ENCODE data around the gene SIDT1. TPM values are rescaled to one million over a fixed set of nuclear protein-coding genes. Genes with fewer than 3 reads are reported as not detected.

The SIDT1 gene
- total RNA-seq, 3 donors from 2014 or later (not counting 1 experiment from before 2014, with no cell fraction given), result 86.9 to 136 (median 101) TPM

DNA sequence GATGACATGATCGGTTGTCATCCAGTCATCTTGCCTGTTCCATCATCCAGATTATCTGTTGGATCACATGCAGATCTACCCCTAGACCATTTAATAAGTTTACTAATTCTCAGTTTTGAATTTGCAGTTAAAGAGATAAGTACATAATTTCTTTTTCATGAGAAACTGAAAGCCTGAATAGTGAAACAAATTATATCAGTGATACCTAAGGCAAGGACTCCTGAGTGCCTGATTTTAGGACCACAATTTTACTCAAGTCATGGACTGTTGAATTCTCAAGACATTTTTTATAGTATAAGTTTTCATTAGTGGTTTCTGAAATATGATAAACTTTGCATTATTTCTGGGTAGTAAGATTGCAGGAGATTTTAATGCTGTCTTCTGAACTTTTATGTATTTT is 13.2 kb downstream of the SIDT1 start:
- peaks cover 3% of the 10 kb centered on the region for H3K9me3 ChIP-seq (ENCODE audit: control insufficient read depth, insufficient read depth, low read length)
- H3K4me3 ChIP-seq (ENCODE audit: low read length), result no peak overlapping the region
- no peak overlapping the region for H3K27ac ChIP-seq (ENCODE audit: low read length)
- WGBS (ENCODE audit: insufficient coverage), result 100% methylated on average over 1 of the region's 1 CpG
- no peaks in the 10 kb centered on the region for H3K27me3 ChIP-seq (ENCODE audit: control insufficient read depth, insufficient read depth, low read length)
- H3K9me3 Mint-ChIP-seq, result no peaks in the 10 kb centered on the region
- H3K4me1 Mint-ChIP-seq, result peaks cover 54 to 60% of the 10 kb centered on the region in 2 donors
- H3K27ac Mint-ChIP-seq, result peak overlapping the region; percentile 78 to 79
- DNase-seq (no peak), ATAC-seq (no peak)
- no peaks in the 10 kb centered on the region for H3K4me1 ChIP-seq (ENCODE audit: control insufficient read depth, insufficient read depth, low read length)
- H3K4me3 Mint-ChIP-seq, result no peak overlapping the region
- no peaks in the 10 kb centered on the region for H3K27me3 Mint-ChIP-seq (ENCODE audit: low read depth in 2 of 2)
- H3K36me3 ChIP-seq (ENCODE audit: control insufficient read depth, insufficient read depth, low read length), result peaks cover 17% of the 10 kb centered on the region
- no peak for TF ChIP-seq CTCF (IDR thresholded peaks at IDR 0.05)
- peaks cover 14% of the 10 kb centered on the region for H3K36me3 Mint-ChIP-seq
- intact Hi-C loops (cut with micrococcal nuclease), result no loop called here

DNA sequence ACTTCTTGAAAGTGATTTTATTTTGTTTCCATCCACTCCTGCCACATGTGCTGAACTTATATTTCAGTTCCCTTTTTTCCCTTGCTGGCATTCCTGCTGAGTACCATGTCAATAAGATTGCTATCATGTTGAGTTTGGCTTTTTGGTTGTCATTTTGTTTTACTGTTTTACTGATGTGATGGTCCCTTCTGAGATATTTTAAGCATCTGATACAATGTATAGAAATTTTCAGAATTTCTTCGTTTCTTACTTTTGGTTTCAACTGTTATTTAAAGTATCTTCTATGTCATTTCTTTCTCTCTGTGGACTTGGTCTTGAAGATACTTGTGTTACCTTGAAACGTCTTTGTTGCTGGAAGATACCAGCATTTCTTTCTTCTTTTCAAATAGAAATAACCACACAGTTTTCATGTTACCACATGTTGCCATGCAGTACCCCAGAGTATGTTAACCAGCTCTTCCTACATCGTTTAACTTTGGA is 14.1 kb downstream of the SIDT1 start:
- Mint-ChIP-seq H3K9me3 (no peaks in the 10 kb centered on the region), H3K4me1 (peaks cover 52 to 59% of the 10 kb centered on the region in 2 donors), H3K27me3 (ENCODE audit: low read depth in 2 of 2) (no peaks in the 10 kb centered on the region), H3K4me3 (no peak overlapping the region), H3K27ac (peak overlapping the region; percentile 78 to 79), H3K36me3 (peaks cover 14% of the 10 kb centered on the region)
- TF ChIP-seq CTCF (IDR thresholded peaks at IDR 0.05), result no peak
- H3K27me3 ChIP-seq (ENCODE audit: control insufficient read depth, insufficient read depth, low read length), result no peaks in the 10 kb centered on the region
- peaks cover 16% of the 10 kb centered on the region for H3K36me3 ChIP-seq (ENCODE audit: control insufficient read depth, insufficient read depth, low read length)
- 64% methylated on average over 2 of the region's 3 CpGs for WGBS (ENCODE audit: insufficient coverage)
- ATAC-seq (no peak), DNase-seq (no peak)
- H3K4me1 ChIP-seq (ENCODE audit: control insufficient read depth, insufficient read depth, low read length), result no peaks in the 10 kb centered on the region
- no peak overlapping the region for H3K27ac ChIP-seq (ENCODE audit: low read length)
- no peak overlapping the region for H3K4me3 ChIP-seq (ENCODE audit: low read length)
- intact Hi-C loops (cut with micrococcal nuclease), result no loop called here
- H3K9me3 ChIP-seq (ENCODE audit: control insufficient read depth, insufficient read depth, low read length), result no peaks in the 10 kb centered on the region

DNA sequence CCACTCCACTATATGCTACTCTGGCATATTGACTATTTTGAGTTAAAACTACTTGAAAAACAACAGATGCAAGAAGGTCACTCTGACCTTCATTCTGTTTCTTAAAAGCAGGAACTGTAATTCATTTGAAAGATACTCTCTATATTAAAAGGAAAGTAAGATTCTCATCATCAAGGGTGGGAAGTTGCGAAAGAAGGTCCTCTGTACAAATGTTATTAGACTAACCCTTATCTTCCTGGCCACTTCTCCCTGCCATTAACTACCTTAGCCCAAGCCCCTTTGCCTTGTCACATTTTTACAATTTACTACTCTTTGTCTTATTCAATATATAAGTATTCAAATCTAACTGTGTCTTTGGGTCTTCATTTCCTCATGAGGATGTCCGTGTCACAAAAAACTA is 16.1 kb downstream of the SIDT1 start:
- DNase-seq, result no peak
- no peaks in the 10 kb centered on the region for H3K9me3 ChIP-seq (ENCODE audit: control insufficient read depth, insufficient read depth, low read length)
- intact Hi-C loops (cut with micrococcal nuclease), result no loop called here
- peaks cover 15% of the 10 kb centered on the region for H3K36me3 ChIP-seq (ENCODE audit: control insufficient read depth, insufficient read depth, low read length)
- ATAC-seq, result no peak
- H3K9me3 Mint-ChIP-seq, result no peaks in the 10 kb centered on the region
- H3K27ac Mint-ChIP-seq, result peak overlapping the region; percentile 23 to 61
- WGBS (ENCODE audit: insufficient coverage), result 90% methylated on average over 2 of the region's 2 CpGs
- no peak overlapping the region for H3K4me3 ChIP-seq (ENCODE audit: low read length)
- peaks cover 62 to 63% of the 10 kb centered on the region in 2 donors for H3K4me1 Mint-ChIP-seq
- H3K27ac ChIP-seq (ENCODE audit: low read length), result no peak overlapping the region
- H3K27me3 ChIP-seq (ENCODE audit: control insufficient read depth, insufficient read depth, low read length), result no peaks in the 10 kb centered on the region
- TF ChIP-seq CTCF (IDR thresholded peaks at IDR 0.05), result no peak
- H3K4me1 ChIP-seq (ENCODE audit: control insufficient read depth, insufficient read depth, low read length), result no peaks in the 10 kb centered on the region
- peak overlapping the region; percentile 18 for H3K4me3 Mint-ChIP-seq
- peaks cover 4% of the 10 kb centered on the region for H3K36me3 Mint-ChIP-seq
- no peaks in the 10 kb centered on the region for H3K27me3 Mint-ChIP-seq (ENCODE audit: low read depth in 2 of 2)

DNA sequence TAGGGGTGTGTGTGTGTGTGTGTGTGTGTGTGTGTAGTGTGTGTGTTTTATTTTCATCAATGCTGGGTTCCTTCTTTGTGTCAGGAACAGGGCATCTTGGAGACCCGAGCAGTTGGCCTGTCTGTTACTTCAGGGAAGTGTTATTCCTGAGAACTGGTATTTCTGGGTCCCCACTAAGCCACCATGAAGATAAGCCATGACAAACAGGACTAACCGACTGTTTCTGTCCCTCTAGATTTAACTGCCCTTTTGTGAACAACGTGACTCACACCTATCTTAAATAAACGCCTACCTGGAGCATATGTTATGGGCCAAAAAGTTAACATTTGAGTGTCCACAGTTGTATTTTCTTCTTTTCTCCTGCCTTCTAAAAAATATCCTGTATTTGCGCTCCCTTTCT is 19.5 kb downstream of the SIDT1 start:
- WGBS (ENCODE audit: insufficient coverage), result 100% methylated on average over 4 of the region's 5 CpGs
- peak overlapping the region; percentile 6 to 15 for H3K27ac Mint-ChIP-seq
- H3K4me1 Mint-ChIP-seq, result peaks cover 49 to 54% of the 10 kb centered on the region in 2 donors
- Histone ChIP-seq H3K9me3 (ENCODE audit: control insufficient read depth, insufficient read depth, low read length) (no peaks in the 10 kb centered on the region), H3K27ac (ENCODE audit: low read length) (no peak overlapping the region), H3K4me3 (ENCODE audit: low read length) (no peak overlapping the region), H3K27me3 (ENCODE audit: control insufficient read depth, insufficient read depth, low read length) (no peaks in the 10 kb centered on the region), H3K36me3 (ENCODE audit: control insufficient read depth, insufficient read depth, low read length) (peaks cover 8% of the 10 kb centered on the region), H3K4me1 (ENCODE audit: control insufficient read depth, insufficient read depth, low read length) (no peaks in the 10 kb centered on the region)
- no peaks in the 10 kb centered on the region for H3K9me3 Mint-ChIP-seq
- DNase-seq (no peak), ATAC-seq (no peak)
- TF ChIP-seq CTCF (IDR thresholded peaks at IDR 0.05), result no peak
- H3K36me3 Mint-ChIP-seq, result no peaks in the 10 kb centered on the region
- no peak overlapping the region for H3K4me3 Mint-ChIP-seq
- intact Hi-C loops (cut with micrococcal nuclease), result no loop called here
- no peaks in the 10 kb centered on the region for H3K27me3 Mint-ChIP-seq (ENCODE audit: low read depth in 2 of 2)
